Mucosa of descending colon (tissue), 3 donors: ENCODE measurements around the gene NTN1. TPM values are rescaled to one million over a fixed set of nuclear protein-coding genes. Genes with fewer than 3 reads are reported as not detected.

ENCODE experiments used
- ATAC-seq: fragments of 200-7000 bp; cut with Tn5 transposase; one replicate; pipeline ENCODE4 v1.9.1; 2020; ENCODE audit warnings: mild to moderate bottlenecking, moderate library complexity
- DNase-seq, 3 donors: peaks; one replicate each; pipeline ENCODE4 v3.0.0-alpha.2; 2020
- H3K36me3 ChIP-seq: fragments of 200-600 bp; one replicate; pipeline ENCODE4 v1.8.0; 2021; ENCODE audit warnings: low read depth, mild to moderate bottlenecking
- H3K4me1 ChIP-seq: fragments of 200-600 bp; one replicate; pipeline ENCODE4 v1.8.0; 2021; ENCODE audit warnings: low read depth, mild to moderate bottlenecking
- H3K4me3 ChIP-seq: fragments of 200-600 bp; one replicate; pipeline ENCODE4 v1.8.0; 2021; ENCODE audit warnings: mild to moderate bottlenecking
- H3K9me3 ChIP-seq: fragments of 200-600 bp; one replicate; pipeline ENCODE4 v1.8.0; 2021; ENCODE audit warnings: mild to moderate bottlenecking
- intact Hi-C, 2 donors: fragments of 100-400 bp; cut with DNase I in 1 of 2; cut with micrococcal nuclease in 1 of 2; formaldehyde crosslinking; loops; one replicate each; pipeline versions ENCODE4 v1.11.0 to v1.11.1; 2022; cut with DNase I, micrococcal nuclease
- total RNA-seq, 3 donors: library from RNA; stranded (reverse); fragmentation: NEBNext Ultra II Directional in 2 of 3; extraction: Animal tissue kit (Norgen Biotek cat#: 25700) in 2 of 3; gene quantifications; one replicate each; pipeline versions ENCODE4 v1.2.1 to v1.2.4, GENCODE V29; 2021 to 2023
- TF ChIP-seq, protein P1 (sequence below): fragments of 200-600 bp; IDR thresholded peaks from one replicate; pipeline ENCODE4 v1.8.0; 2022; ENCODE audit warnings: antibody characterized with exemption, mild to moderate bottlenecking
- donor health status: DM: no; HTN: no; CAD: no; lungs with moderate emphysema.
- donor health status: DM: no; HTN: no; CAD: no.
- donor health status: DM: no; HTN: yes; CAD: no.

The NTN1 gene
- total RNA-seq, 3 donors from 2014 or later = 3.7 to 61.8 (median 4.0) TPM

DNA sequence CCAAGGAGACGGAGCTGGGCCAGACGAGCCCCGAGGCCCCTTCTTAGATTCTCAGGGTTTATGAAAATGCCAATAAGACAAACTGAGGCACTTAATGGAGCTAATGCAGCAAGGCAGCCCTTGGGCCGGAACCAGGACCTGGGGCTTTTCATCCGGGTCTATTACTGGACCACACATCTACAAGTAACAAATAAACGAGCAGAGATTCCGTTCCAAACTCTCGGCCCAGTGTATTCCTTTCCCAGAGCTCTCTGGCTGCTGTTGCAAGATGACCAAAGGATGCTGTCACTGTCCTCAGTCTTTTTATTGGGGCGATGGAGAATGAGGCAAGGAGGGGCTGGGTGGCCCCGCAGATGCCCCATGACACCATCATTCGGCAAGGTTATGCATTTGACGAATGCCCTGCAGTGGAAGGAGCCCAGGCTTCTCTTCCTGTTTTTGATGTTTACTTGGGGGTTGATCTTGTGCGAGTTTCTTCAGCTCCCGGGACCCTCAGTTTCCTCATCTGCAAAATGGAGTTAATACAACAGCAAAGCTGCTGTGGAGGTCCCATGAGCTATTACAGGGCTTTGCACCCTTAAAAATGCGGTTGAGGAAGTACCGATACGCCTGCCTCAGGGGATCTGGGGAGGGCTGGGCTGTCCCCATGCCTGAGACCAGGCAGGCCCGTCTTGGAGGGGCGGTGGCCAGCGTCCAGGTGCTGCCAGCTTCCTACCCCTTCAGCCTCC lies 1.1 kb upstream of the NTN1 start:
- intact Hi-C loops = no loop called here
- Histone ChIP-seq H3K9me3 (no peaks in the 10 kb centered on the region), H3K36me3 (no peaks in the 10 kb centered on the region), H3K4me3 (no peak overlapping the region), H3K4me1 (peaks cover 27% of the 10 kb centered on the region)
- TF ChIP-seq, protein P1, sequence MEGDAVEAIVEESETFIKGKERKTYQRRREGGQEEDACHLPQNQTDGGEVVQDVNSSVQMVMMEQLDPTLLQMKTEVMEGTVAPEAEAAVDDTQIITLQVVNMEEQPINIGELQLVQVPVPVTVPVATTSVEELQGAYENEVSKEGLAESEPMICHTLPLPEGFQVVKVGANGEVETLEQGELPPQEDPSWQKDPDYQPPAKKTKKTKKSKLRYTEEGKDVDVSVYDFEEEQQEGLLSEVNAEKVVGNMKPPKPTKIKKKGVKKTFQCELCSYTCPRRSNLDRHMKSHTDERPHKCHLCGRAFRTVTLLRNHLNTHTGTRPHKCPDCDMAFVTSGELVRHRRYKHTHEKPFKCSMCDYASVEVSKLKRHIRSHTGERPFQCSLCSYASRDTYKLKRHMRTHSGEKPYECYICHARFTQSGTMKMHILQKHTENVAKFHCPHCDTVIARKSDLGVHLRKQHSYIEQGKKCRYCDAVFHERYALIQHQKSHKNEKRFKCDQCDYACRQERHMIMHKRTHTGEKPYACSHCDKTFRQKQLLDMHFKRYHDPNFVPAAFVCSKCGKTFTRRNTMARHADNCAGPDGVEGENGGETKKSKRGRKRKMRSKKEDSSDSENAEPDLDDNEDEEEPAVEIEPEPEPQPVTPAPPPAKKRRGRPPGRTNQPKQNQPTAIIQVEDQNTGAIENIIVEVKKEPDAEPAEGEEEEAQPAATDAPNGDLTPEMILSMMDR = no peak
- no peak for DNase-seq
- no peak for ATAC-seq

GRCh38 chr17:9020824-9021157 lies 519 bp upstream of the NTN1 start:
- Histone ChIP-seq H3K4me3 (no peak overlapping the region), H3K4me1 (peaks cover 27% of the 10 kb centered on the region), H3K36me3 (no peaks in the 10 kb centered on the region), H3K9me3 (no peaks in the 10 kb centered on the region)
- no peak for ATAC-seq
- TF ChIP-seq, protein P1 = no peak
- DNase-seq = no peak
- intact Hi-C loops = no loop called here

DNA sequence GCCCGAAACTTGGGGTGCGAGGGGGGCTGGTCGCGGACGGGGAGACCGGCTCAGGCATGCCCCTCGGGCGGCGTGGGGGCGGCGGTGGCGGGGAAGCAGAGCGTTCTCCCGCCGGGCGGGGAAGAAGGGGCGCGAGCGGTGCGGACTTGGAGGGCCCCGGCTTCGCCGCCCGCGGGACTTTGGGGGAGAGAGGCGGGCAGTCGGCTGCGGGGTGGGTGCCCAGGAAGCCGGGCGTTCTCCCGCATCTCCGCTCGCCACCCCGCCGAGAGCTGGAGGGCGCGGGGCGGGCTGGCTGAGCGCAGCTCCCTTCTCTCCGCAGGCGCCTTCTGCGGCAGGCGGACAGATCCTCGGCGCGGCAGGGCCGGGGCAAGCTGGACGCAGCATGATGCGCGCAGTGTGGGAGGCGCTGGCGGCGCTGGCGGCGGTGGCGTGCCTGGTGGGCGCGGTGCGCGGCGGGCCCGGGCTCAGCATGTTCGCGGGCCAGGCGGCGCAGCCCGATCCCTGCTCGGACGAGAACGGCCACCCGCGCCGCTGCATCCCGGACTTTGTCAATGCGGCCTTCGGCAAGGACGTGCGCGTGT lies 772 bp downstream of the NTN1 start:
- intact Hi-C loops = no loop called here
- peak; percentile 45 for ATAC-seq
- no peaks in the 10 kb centered on the region for H3K9me3 ChIP-seq
- peak in 2 of 3 donors; percentile 19 to 39 for DNase-seq
- H3K36me3 ChIP-seq = no peaks in the 10 kb centered on the region
- TF ChIP-seq, protein P1 = no peak
- H3K4me1 ChIP-seq = peaks cover 26% of the 10 kb centered on the region
- no peak overlapping the region for H3K4me3 ChIP-seq

DNA sequence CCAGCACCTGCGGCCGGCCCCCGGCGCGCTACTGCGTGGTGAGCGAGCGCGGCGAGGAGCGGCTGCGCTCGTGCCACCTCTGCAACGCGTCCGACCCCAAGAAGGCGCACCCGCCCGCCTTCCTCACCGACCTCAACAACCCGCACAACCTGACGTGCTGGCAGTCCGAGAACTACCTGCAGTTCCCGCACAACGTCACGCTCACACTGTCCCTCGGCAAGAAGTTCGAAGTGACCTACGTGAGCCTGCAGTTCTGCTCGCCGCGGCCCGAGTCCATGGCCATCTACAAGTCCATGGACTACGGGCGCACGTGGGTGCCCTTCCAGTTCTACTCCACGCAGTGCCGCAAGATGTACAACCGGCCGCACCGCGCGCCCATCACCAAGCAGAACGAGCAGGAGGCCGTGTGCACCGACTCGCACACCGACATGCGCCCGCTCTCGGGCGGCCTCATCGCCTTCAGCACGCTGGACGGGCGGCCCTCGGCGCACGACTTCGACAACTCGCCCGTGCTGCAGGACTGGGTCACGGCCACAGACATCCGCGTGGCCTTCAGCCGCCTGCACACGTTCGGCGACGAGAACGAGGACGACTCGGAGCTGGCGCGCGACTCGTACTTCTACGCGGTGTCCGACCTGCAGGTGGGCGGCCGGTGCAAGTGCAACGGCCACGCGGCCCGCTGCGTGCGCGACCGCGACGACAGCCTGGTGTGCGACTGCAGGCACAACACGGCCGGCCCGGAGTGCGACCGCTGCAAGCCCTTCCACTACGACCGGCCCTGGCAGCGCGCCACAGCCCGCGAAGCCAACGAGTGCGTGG lies 1.5 kb downstream of the NTN1 start:
- no peak for DNase-seq
- intact Hi-C loops = no loop called here

GRCh38 chr17:9023392-9024218 lies 2.3 kb downstream of the NTN1 start:
- DNase-seq (no peak), ATAC-seq (no peak)
- TF ChIP-seq, protein P1 = no peak
- Histone ChIP-seq H3K4me3 (no peak overlapping the region), H3K36me3 (no peaks in the 10 kb centered on the region), H3K9me3 (no peaks in the 10 kb centered on the region), H3K4me1 (peaks cover 21% of the 10 kb centered on the region)
- intact Hi-C loops = no loop called here

More for the DNA sequence above, 1.5 kb downstream of the NTN1 start:
- Histone ChIP-seq H3K4me1 (peaks cover 21% of the 10 kb centered on the region), H3K9me3 (no peaks in the 10 kb centered on the region), H3K36me3 (no peaks in the 10 kb centered on the region), H3K4me3 (no peak overlapping the region)
- TF ChIP-seq, protein P1 = no peak
- ATAC-seq = peak; percentile 21
